ENCODE results near the gene AS3MT.

DNA sequence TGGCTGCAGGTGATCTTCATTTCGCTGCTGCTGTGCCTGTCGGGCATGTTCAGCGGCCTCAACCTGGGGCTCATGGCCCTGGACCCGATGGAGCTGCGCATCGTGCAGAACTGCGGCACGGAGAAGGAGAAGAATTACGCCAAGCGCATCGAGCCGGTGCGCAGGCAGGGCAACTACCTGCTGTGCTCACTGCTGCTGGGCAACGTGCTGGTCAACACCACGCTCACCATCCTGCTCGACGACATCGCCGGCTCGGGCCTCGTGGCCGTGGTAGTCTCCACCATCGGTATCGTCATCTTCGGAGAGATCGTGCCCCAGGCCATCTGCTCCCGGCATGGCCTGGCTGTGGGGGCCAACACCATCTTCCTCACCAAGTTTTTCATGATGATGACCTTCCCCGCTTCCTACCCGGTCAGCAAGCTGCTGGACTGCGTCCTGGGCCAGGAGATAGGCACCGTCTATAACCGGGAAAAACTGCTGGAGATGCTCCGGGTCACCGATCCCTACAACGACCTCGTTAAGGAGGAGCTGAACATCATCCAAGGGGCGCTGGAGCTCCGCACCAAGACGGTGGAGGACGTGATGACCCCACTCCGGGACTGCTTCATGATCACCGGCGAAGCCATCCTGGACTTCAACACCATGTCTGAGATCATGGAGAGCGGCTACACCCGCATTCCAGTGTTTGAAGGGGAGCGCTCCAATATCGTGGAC is 50.1 kb downstream of the AS3MT start:
- TF ChIP-seq CTCF (IDR thresholded peaks at IDR 0.05; ENCODE audit: insufficient read depth, low read length, poor library complexity, severe bottlenecking): no peak
- no peak for TF ChIP-seq EZH2phosphoT487 (conservative IDR thresholded peaks at IDR 0.05; ENCODE audit: low read length)

Data from SU-DHL-6 (cell line).